Measurements from ENCODE around the gene HIPK3.
"Not testable (repeated sequence)": the region's sequence is repeated elsewhere in the genome, so short reads cannot be mapped to it uniquely, and the experiment has no call there.

The HIPK3 gene

GRCh38 chr11:33257897-33258630 lies 883 bp downstream of the HIPK3 start:
- TF ChIP-seq CTCF (IDR thresholded peaks at IDR 0.05; ENCODE audit: low read depth, low read length), result no peak
- DNase-seq (ENCODE audit: low read depth, low spot score), result peak; percentile 89
- peak overlapping the region; percentile 93 for H3K4me3 ChIP-seq (ENCODE audit: low read depth, low read length)
- in situ Hi-C loops (cut with HindIII; ENCODE audit: low sequenced_read_pairs), result no loop called here

- peak; percentile 72 for DNase-seq (ENCODE audit: low read depth, low spot score)
- in situ Hi-C loops (cut with HindIII; ENCODE audit: low sequenced_read_pairs), result no loop called here
- TF ChIP-seq CTCF (IDR thresholded peaks at IDR 0.05; ENCODE audit: low read depth, low read length), result no peak
- H3K4me3 ChIP-seq (ENCODE audit: low read depth, low read length), result peak overlapping the region; percentile 93
Observed at GRCh38 chr11:33258631-33259205, 1.5 kb downstream of the HIPK3 start.

- peak overlapping the region; percentile 93 for H3K4me3 ChIP-seq (ENCODE audit: low read depth, low read length)
- in situ Hi-C loops (cut with HindIII; ENCODE audit: low sequenced_read_pairs), result no loop called here
- TF ChIP-seq CTCF (IDR thresholded peaks at IDR 0.05; ENCODE audit: low read depth, low read length), result no peak
- no peak for DNase-seq (ENCODE audit: low read depth, low spot score)
Observed at GRCh38 chr11:33259869-33260268, 2.7 kb downstream of the HIPK3 start.

GRCh38 chr11:33261350-33261749 lies 4.2 kb downstream of the HIPK3 start:
- H3K4me3 ChIP-seq (ENCODE audit: low read depth, low read length); DNase-seq (ENCODE audit: low read depth, low spot score); in situ Hi-C loops (cut with HindIII; ENCODE audit: low sequenced_read_pairs): not testable (repeated sequence)

GRCh38 chr11:33262011-33262645 lies 4.9 kb downstream of the HIPK3 start:
- H3K4me3 ChIP-seq (ENCODE audit: low read depth, low read length), result no peak overlapping the region
- peak; percentile 19 for DNase-seq (ENCODE audit: low read depth, low spot score)
- in situ Hi-C loops (cut with HindIII; ENCODE audit: low sequenced_read_pairs), result no loop called here
- TF ChIP-seq CTCF (IDR thresholded peaks at IDR 0.05; ENCODE audit: low read depth, low read length), result no peak

GRCh38 chr11:33263549-33263948 lies 6.4 kb downstream of the HIPK3 start:
- no peak overlapping the region for H3K4me3 ChIP-seq (ENCODE audit: low read depth, low read length)
- in situ Hi-C loops (cut with HindIII; ENCODE audit: low sequenced_read_pairs), result no loop called here
- TF ChIP-seq CTCF (IDR thresholded peaks at IDR 0.05; ENCODE audit: low read depth, low read length), result no peak
- DNase-seq (ENCODE audit: low read depth, low spot score), result no peak

GRCh38 chr11:33264926-33265325 lies 7.7 kb downstream of the HIPK3 start:
- no peak for TF ChIP-seq CTCF (IDR thresholded peaks at IDR 0.05; ENCODE audit: low read depth, low read length)
- in situ Hi-C loops (cut with HindIII; ENCODE audit: low sequenced_read_pairs), result no loop called here
- H3K4me3 ChIP-seq (ENCODE audit: low read depth, low read length), result no peak overlapping the region
- DNase-seq (ENCODE audit: low read depth, low spot score), result no peak

Data from astrocyte of the spinal cord (primary cell).